ENCODE measurements around the gene MAGI1.

DNA sequence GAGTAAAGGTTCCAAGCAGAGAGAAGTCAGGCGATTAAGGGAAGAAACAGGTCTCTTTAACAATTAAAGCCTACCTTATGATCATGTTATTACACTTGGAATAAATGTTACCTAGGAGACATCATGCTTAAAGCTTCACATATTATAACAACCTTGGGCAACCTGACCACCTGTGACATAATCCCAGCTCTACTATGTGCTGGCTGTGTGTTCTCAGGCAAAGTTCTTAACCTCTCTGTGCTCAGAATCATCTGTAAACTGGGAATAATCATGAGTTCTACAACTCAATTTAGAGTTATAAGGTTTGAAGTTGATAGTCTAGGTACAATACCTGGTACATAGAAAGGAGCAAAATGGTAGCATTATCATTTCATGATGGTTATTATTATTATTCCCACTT, 159.3 kb downstream of the MAGI1 start:
- no peak for TF ChIP-seq GATA2 (IDR thresholded peaks at IDR 0.05; ENCODE audit: low read depth, low read length)
- TF ChIP-seq GATA3 (IDR thresholded peaks at IDR 0.05; ENCODE audit: low read depth, low read length) = no peak

Data from SH-SY5Y (cell line).